GM23338 (cell line): ENCODE results near the gene METTL21C. TPM values are rescaled to one million over a fixed set of nuclear protein-coding genes. Genes with fewer than 3 reads are reported as not detected.

Experiments used
- ATAC-seq: fragments of 200-7000 bp; cut with Tn5 transposase; 3 replicates; pipeline ENCODE4 v1.9.1; 2020
- DNase-seq: peaks from one replicate; pipeline ENCODE4 v3.0.0-alpha.2; 2015; ENCODE audit warnings: low spot score
- H2AFZ ChIP-seq: fragments of 200-600 bp; sonication (generic); 2 replicates; pipeline ENCODE4 v1.8.0; 2016; ENCODE audit warnings: antibody characterized with exemption, mild to moderate bottlenecking, moderate library complexity
- H3F3A ChIP-seq: fragments of 200-600 bp; sonication (generic); replicated peaks from 2 replicates; pipeline ENCODE4 v1.8.0; 2017; ENCODE audit warnings: antibody characterized with exemption, mixed run types, low read depth
- H3K27ac ChIP-seq: fragments of 200-600 bp; sonication (generic); 2 replicates; pipeline ENCODE4 v1.6.1; 2016; ENCODE audit warnings: low read depth
- H3K27me3 ChIP-seq: fragments of 200-600 bp; sonication (generic); 2 replicates; pipeline ENCODE4 v1.8.0; 2016; ENCODE audit warnings: mild to moderate bottlenecking, mixed run types, moderate library complexity; ENCODE audit not compliant: insufficient read depth
- H3K36me3 ChIP-seq: fragments of 200-600 bp; sonication (generic); 2 replicates; pipeline ENCODE4 v1.8.0; 2016; ENCODE audit warnings: mild to moderate bottlenecking; ENCODE audit not compliant: insufficient read depth
- H3K4me1 ChIP-seq: fragments of 200-600 bp; sonication (generic); 2 replicates; pipeline ENCODE4 v1.8.0; 2016; ENCODE audit warnings: mild to moderate bottlenecking, moderate library complexity; ENCODE audit not compliant: insufficient read depth
- H3K4me2 ChIP-seq: fragments of 200-600 bp; sonication (generic); 2 replicates; pipeline ENCODE4 v1.7.1; 2017; ENCODE audit warnings: mixed run types
- H3K4me3 ChIP-seq: fragments of 200-600 bp; sonication (generic); 2 replicates; pipeline ENCODE4 v1.6.1; 2016; ENCODE audit warnings: mixed run types
- H3K79me2 ChIP-seq: fragments of 200-600 bp; sonication (generic); replicated peaks from 2 replicates; pipeline ENCODE4 v1.8.0; 2017; ENCODE audit warnings: mild to moderate bottlenecking; ENCODE audit not compliant: insufficient read depth
- H3K9me2 ChIP-seq: fragments of 200-600 bp; sonication (generic); 2 replicates; pipeline ENCODE4 v1.8.0; 2017; ENCODE audit not compliant: insufficient read depth
- H4K20me1 ChIP-seq: fragments of 200-600 bp; sonication (generic); replicated peaks from 2 replicates; pipeline ENCODE4 v1.8.0; 2017; ENCODE audit warnings: mild to moderate bottlenecking; ENCODE audit not compliant: insufficient read depth
- H3K27ac Mint-ChIP-seq: 2 replicates; pipeline ENCODE4 v1.8.0; 2020; ENCODE audit warnings: inconsistent platforms, mild to moderate bottlenecking, moderate library complexity, mixed read lengths
- H3K27me3 Mint-ChIP-seq: 3 replicates; pipeline ENCODE4 v1.8.0; 2022; ENCODE audit warnings: low read depth, mild to moderate bottlenecking, moderate library complexity, mixed read lengths, inconsistent platforms; ENCODE audit not compliant: insufficient read depth, poor library complexity
- H3K36me3 Mint-ChIP-seq: 3 replicates; pipeline ENCODE4 v1.8.0; 2021; ENCODE audit warnings: low read depth, mild to moderate bottlenecking, inconsistent platforms, moderate library complexity, mixed read lengths
- H3K4me1 Mint-ChIP-seq: 3 replicates; pipeline ENCODE4 v1.8.0; 2020; ENCODE audit warnings: mild to moderate bottlenecking, inconsistent platforms, mixed read lengths
- H3K4me3 Mint-ChIP-seq: 3 replicates; pipeline ENCODE4 v1.8.0; 2021; ENCODE audit warnings: moderate library complexity, mild to moderate bottlenecking, inconsistent platforms, mixed read lengths
- H3K9me3 Mint-ChIP-seq: 3 replicates; pipeline ENCODE4 v1.8.0; 2020; ENCODE audit warnings: moderate library complexity, mild to moderate bottlenecking, inconsistent platforms, mixed read lengths
- CREB1 ChIP-seq: fragments of 250-450 bp; sonication (Bioruptor Pico); IDR thresholded peaks from 2 replicates; pipeline ENCODE4 v1.5.0; 2020; ENCODE audit warnings: low read depth, mild to moderate bottlenecking, moderate library complexity
- JUNB ChIP-seq: IDR thresholded peaks from one replicate; pipeline ENCODE4 v1.6.1; 2016; ENCODE audit warnings: antibody characterized with exemption; ENCODE audit not compliant: unreplicated experiment
- NANOG ChIP-seq: IDR thresholded peaks from 2 replicates; pipeline ENCODE4 v1.6.1; 2016; ENCODE audit warnings: antibody characterized with exemption, borderline replicate concordance
- REST ChIP-seq: IDR thresholded peaks from one replicate; pipeline ENCODE4 v1.6.1; 2018; ENCODE audit warnings: antibody characterized with exemption; ENCODE audit not compliant: unreplicated experiment
- ZNF114 ChIP-seq: fragments of 250-450 bp; sonication (Bioruptor Pico); IDR thresholded peaks from 2 replicates; pipeline ENCODE4 v1.5.0; 2020; ENCODE audit warnings: mild to moderate bottlenecking, moderate library complexity
- ZNF331 ChIP-seq: fragments of 250-450 bp; sonication (Bioruptor Pico); IDR thresholded peaks from 2 replicates; pipeline ENCODE4 v1.5.0; 2020; ENCODE audit warnings: low read depth, mild to moderate bottlenecking, moderate library complexity
- ZNF462 ChIP-seq: fragments of 250-450 bp; sonication (Bioruptor Pico); IDR thresholded peaks from 2 replicates; pipeline ENCODE4 v1.5.0; 2020; ENCODE audit warnings: mild to moderate bottlenecking, moderate library complexity
- polyA plus RNA-seq: library from polyadenylated mRNA; unstranded; fragments of >200 nt; fragmentation: Nextera tagmentation; extraction: Ambion mirVana; gene quantifications from 2 replicates; pipeline ENCODE4 v1.2.1, GENCODE V29; 2016
- total RNA-seq: library from RNA; depleted of rRNA; stranded (reverse); fragments of >200 nt; shearing (Covaris generic); gene quantifications from 2 replicates; pipeline ENCODE4 v1.2.3, GENCODE V29; 2014

Gene METTL21C
- total and polyA plus RNA-seq, 2 experiments from 2014 or later = not detected

DNA sequence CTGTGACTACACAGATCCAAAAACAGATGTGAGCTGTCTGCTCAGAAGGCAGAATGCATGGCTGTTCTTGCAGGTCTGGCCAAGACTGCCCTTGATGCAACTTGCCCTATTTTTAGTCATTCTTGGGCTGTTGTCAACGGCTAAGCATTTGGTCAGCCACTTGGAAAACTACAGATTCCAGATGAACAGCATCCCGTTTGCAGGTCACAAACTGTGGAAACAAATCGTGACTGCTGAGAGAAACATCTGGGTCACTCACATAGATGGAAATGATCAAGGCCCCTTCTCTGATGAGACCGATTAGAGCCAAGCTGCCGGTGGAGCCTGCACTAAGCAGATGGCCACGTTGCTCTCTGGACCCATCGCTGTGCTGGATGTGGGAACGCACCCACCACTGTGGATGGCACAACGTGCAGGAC is 15.4 kb upstream of the METTL21C start:
- TF ChIP-seq NANOG (no peak), REST (no peak)
- ATAC-seq (no peak), DNase-seq (no peak)
- Histone ChIP-seq H4K20me1 (no peaks in the 10 kb centered on the region), H3K27me3 (no peaks in the 10 kb centered on the region), H3K36me3 (no peaks in the 10 kb centered on the region), H3K9me2 (no peaks in the 10 kb centered on the region), H3K4me1 (no peaks in the 10 kb centered on the region), H3K4me3 (no peak overlapping the region), H3K4me2 (no peak overlapping the region), H3F3A (no peaks in the 10 kb centered on the region), H2AFZ (no peak overlapping the region), H3K27ac (no peak overlapping the region), H3K79me2 (no peaks in the 10 kb centered on the region)
- Mint-ChIP-seq H3K27ac (no peak overlapping the region), H3K4me3 (no peak overlapping the region), H3K36me3 (no peaks in the 10 kb centered on the region), H3K4me1 (no peaks in the 10 kb centered on the region), H3K27me3 (no peaks in the 10 kb centered on the region), H3K9me3 (peaks cover 3% of the 10 kb centered on the region; the same call in 1 of the 3 replicates)

DNA sequence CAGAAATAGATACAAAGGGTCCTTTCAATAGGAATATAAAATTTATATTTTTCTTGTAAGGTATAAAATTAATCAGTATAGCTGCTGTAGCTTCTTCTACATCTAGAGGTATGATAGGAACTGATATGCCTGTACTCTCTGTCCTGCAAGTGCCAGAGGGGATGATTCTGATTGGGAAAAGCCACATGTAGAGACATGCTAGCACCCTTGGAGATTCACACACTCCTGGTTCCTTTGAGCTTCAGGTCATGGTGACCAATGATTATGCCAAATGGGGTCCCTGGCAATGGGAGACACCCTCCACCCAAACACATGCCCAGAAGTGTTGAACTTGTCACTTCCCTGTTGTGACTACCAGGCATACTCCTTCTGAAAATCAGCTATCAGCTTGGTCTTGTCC is 14.7 kb upstream of the METTL21C start:
- Mint-ChIP-seq H3K27me3 (no peaks in the 10 kb centered on the region), H3K27ac (no peak overlapping the region), H3K4me1 (no peaks in the 10 kb centered on the region), H3K36me3 (no peaks in the 10 kb centered on the region), H3K9me3 (peaks cover 3% of the 10 kb centered on the region; the same call in 1 of the 3 replicates), H3K4me3 (no peak overlapping the region)
- no peak overlapping the region for H3K4me2 ChIP-seq
- DNase-seq = no peak
- no peaks in the 10 kb centered on the region for H3K4me1 ChIP-seq
- no peaks in the 10 kb centered on the region for H3K9me2 ChIP-seq
- no peak for TF ChIP-seq NANOG
- no peak for TF ChIP-seq CREB1 (CRISPR knock-in tag)
- H3K36me3 ChIP-seq = no peaks in the 10 kb centered on the region
- no peaks in the 10 kb centered on the region for H4K20me1 ChIP-seq
- H3K27ac ChIP-seq = no peak overlapping the region
- H3K4me3 ChIP-seq = no peak overlapping the region
- no peaks in the 10 kb centered on the region for H3F3A ChIP-seq
- ATAC-seq = no peak
- no peak overlapping the region for H2AFZ ChIP-seq
- H3K27me3 ChIP-seq = no peaks in the 10 kb centered on the region
- H3K79me2 ChIP-seq = no peaks in the 10 kb centered on the region

DNA sequence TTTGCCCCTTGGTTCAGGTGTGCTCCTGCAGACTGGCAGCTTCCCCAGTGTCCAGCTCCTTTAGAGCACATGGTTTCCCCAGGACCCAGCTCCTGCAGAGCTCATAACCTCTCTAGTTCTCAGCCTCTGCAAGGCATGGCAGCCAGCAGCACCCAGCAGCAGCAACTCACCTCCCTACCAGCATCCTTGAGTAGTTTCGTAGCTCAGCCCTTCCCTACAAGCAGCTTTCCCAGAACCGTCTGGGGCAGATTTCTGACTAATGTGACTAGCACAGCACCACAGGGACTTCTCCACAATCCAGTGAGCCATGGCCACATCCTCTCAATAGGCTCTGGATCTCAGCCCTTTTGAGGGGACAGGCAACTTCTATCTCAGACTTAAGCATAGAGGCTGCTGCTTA is 14.1 kb upstream of the METTL21C start:
- no peaks in the 10 kb centered on the region for H4K20me1 ChIP-seq
- peaks cover 3% of the 10 kb centered on the region; the same call in 1 of the 3 replicates for H3K9me3 Mint-ChIP-seq
- no peaks in the 10 kb centered on the region for H3K4me1 ChIP-seq
- H3K27me3 ChIP-seq = no peaks in the 10 kb centered on the region
- no peak overlapping the region for H3K27ac Mint-ChIP-seq
- no peaks in the 10 kb centered on the region for H3K36me3 Mint-ChIP-seq
- H3K4me2 ChIP-seq = no peak overlapping the region
- no peaks in the 10 kb centered on the region for H3F3A ChIP-seq
- H3K27me3 Mint-ChIP-seq = no peaks in the 10 kb centered on the region
- no peak overlapping the region for H3K4me3 ChIP-seq
- no peak overlapping the region for H3K27ac ChIP-seq
- H2AFZ ChIP-seq = no peak overlapping the region
- no peaks in the 10 kb centered on the region for H3K4me1 Mint-ChIP-seq
- DNase-seq (no peak), ATAC-seq (no peak)
- no peak overlapping the region for H3K4me3 Mint-ChIP-seq
- no peaks in the 10 kb centered on the region for H3K79me2 ChIP-seq
- no peaks in the 10 kb centered on the region for H3K36me3 ChIP-seq
- H3K9me2 ChIP-seq = no peaks in the 10 kb centered on the region
- TF ChIP-seq ZNF462 (no peak), JUNB (no peak), ZNF331 (no peak), ZNF114 (CRISPR knock-in tag) (no peak)
